Measurements from ENCODE around the gene PLEKHA8. TPM values are rescaled to one million over a fixed set of nuclear protein-coding genes. Genes with fewer than 3 reads are reported as not detected.
A peak's percentile ranks its signal among the peaks of the same experiment; 100 is the strongest.

PLEKHA8 gene
- total RNA-seq, 1 donor from 2014 or later: 62.7 TPM

- Histone ChIP-seq H3K36me3 (no peaks in the 10 kb centered on the region), H3K79me2 (ENCODE audit: low read depth) (peaks cover 41% of the 10 kb centered on the region), H3K27ac (no peak overlapping the region), H3K27me3 (no peaks in the 10 kb centered on the region), H3K9me3 (ENCODE audit: low read depth) (no peaks in the 10 kb centered on the region), H3F3A (ENCODE audit: low read depth) (peaks cover 14% of the 10 kb centered on the region), H3K9ac (no peak overlapping the region), H2AFZ (replicated peaks) (peak overlapping the region; percentile 61), H3K4me1 (peaks cover 34% of the 10 kb centered on the region), H3K4me3 (peak overlapping the region; percentile 72), H3K4me2 (peak overlapping the region; percentile 94), H4K20me1 (ENCODE audit: low read depth) (peaks cover 37% of the 10 kb centered on the region)
- DNase-seq (ENCODE audit: low spot score): no peak
- H3K9me3 Mint-ChIP-seq: no peaks in the 10 kb centered on the region
- H3K4me3 Mint-ChIP-seq: peak overlapping the region; percentile 93
- H3K27me3 Mint-ChIP-seq (ENCODE audit: insufficient read depth, low read depth): no peaks in the 10 kb centered on the region
- peaks cover 28% of the 10 kb centered on the region for H3K4me1 Mint-ChIP-seq
- no peak for TF ChIP-seq EZH2phosphoT487 (IDR thresholded peaks at IDR 0.05)
- TF ChIP-seq CTCF (IDR thresholded peaks at IDR 0.05): no peak
- H3K36me3 Mint-ChIP-seq: peaks cover 9% of the 10 kb centered on the region
- H3K27ac Mint-ChIP-seq: no peak overlapping the region
Observed at GRCh38 chr7:30027740-30028215, 434 bp upstream of the PLEKHA8 start.

DNA sequence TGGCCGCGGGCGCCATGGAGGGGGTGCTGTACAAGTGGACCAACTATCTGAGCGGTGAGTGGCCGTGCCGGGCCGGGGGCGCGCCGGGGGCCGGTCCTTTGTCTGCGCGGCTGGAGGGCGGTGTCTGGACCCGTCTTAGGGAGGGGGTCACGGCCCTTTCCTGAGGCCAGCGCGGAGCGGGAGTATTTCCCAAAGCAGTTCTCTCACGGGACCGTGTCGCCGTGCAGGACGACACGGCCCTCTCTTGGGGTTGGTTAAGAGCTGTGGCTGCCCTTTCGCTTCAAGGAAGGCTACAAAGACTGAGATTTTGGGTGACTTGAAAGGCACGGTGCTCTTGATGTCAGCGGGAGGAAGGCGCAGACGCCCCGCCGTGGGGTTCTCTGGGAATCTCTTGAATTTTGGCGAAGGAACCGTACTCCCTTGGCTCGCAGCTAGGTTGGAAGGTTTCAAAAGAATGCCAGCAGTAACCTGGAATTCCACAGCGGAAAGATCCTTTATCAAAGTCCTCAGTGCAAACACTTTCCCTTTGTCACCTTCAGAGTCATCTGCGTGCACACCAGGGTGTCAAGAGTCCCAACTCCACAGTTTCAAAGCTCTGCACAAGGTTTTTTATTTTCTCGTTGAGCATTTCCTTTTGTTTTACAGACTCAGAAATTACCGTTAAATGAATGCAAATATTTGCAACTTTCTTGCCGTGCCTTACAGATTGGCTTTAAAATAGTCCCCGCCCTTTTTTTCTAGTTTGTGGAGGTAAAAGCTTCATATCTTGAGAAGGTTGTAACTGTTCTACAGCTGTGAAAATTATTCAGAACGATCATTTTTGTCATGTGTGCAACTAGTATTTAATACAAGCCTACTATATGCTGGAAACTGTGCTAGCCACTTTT is 780 bp downstream of the PLEKHA8 start:
- peak overlapping the region; percentile 61 for H2AFZ ChIP-seq (replicated peaks)
- peaks cover 14% of the 10 kb centered on the region for H3F3A ChIP-seq (ENCODE audit: low read depth)
- H3K27me3 ChIP-seq: no peaks in the 10 kb centered on the region
- DNase-seq (ENCODE audit: low spot score): peak; percentile 74
- H3K4me2 ChIP-seq: peak overlapping the region; percentile 94
- H3K4me1 Mint-ChIP-seq: peaks cover 22% of the 10 kb centered on the region
- no peaks in the 10 kb centered on the region for H3K36me3 ChIP-seq
- H3K4me3 ChIP-seq: peak overlapping the region; percentile 72
- no peaks in the 10 kb centered on the region for H3K9me3 Mint-ChIP-seq
- H3K9me3 ChIP-seq (ENCODE audit: low read depth): no peaks in the 10 kb centered on the region
- no peaks in the 10 kb centered on the region for H3K27me3 Mint-ChIP-seq (ENCODE audit: insufficient read depth, low read depth)
- H3K36me3 Mint-ChIP-seq: peaks cover 5% of the 10 kb centered on the region
- H3K4me1 ChIP-seq: peaks cover 34% of the 10 kb centered on the region
- H3K27ac ChIP-seq: peak overlapping the region; percentile 29
- peaks cover 53% of the 10 kb centered on the region for H3K79me2 ChIP-seq (ENCODE audit: low read depth)
- H3K27ac Mint-ChIP-seq: peak overlapping the region; percentile 88
- H3K9ac ChIP-seq: peak overlapping the region; percentile 42
- H4K20me1 ChIP-seq (ENCODE audit: low read depth): peaks cover 44% of the 10 kb centered on the region
- H3K4me3 Mint-ChIP-seq: no peak overlapping the region
- TF ChIP-seq CTCF (IDR thresholded peaks at IDR 0.05): no peak
- TF ChIP-seq EZH2 (IDR thresholded peaks at IDR 0.05): no peak
- no peak for TF ChIP-seq EZH2phosphoT487 (IDR thresholded peaks at IDR 0.05)

DNA sequence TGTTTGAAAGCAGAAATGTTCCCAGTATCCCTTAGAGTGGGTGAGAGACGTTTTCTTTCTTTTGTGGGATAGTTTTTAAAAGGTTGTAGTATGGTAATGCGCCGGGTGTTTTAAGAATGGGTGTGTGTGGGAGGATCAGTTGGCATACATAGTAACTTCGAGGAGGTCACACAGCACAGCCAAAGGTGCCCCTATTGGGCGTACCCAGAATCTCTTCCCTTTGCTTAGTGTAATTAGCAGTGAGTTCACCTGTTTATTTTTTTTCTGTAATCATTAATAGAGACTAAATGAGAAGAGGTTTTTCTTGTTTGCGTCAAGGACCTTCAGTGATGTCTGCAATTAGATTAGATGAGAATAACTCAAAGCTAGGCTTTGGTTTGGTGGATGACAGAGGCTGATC is 1.5 kb downstream of the PLEKHA8 start:
- peaks cover 14% of the 10 kb centered on the region for H3F3A ChIP-seq (ENCODE audit: low read depth)
- H3K27ac Mint-ChIP-seq: peak overlapping the region; percentile 35
- no peaks in the 10 kb centered on the region for H3K9me3 ChIP-seq (ENCODE audit: low read depth)
- no peak overlapping the region for H3K27ac ChIP-seq
- no peak overlapping the region for H3K4me3 Mint-ChIP-seq
- H4K20me1 ChIP-seq (ENCODE audit: low read depth): peaks cover 48% of the 10 kb centered on the region
- H3K27me3 Mint-ChIP-seq (ENCODE audit: insufficient read depth, low read depth): no peaks in the 10 kb centered on the region
- peaks cover 9% of the 10 kb centered on the region for H3K36me3 Mint-ChIP-seq
- peak overlapping the region; percentile 42 for H3K9ac ChIP-seq
- H3K79me2 ChIP-seq (ENCODE audit: low read depth): peaks cover 60% of the 10 kb centered on the region
- peaks cover 20% of the 10 kb centered on the region for H3K4me1 Mint-ChIP-seq
- peaks cover 2% of the 10 kb centered on the region for H3K36me3 ChIP-seq
- no peaks in the 10 kb centered on the region for H3K27me3 ChIP-seq
- no peak overlapping the region for H2AFZ ChIP-seq (replicated peaks)
- H3K4me3 ChIP-seq: peak overlapping the region; percentile 72
- H3K4me2 ChIP-seq: peak overlapping the region; percentile 94
- no peaks in the 10 kb centered on the region for H3K9me3 Mint-ChIP-seq
- peak; percentile 23 for DNase-seq (ENCODE audit: low spot score)
- TF ChIP-seq CTCF (IDR thresholded peaks at IDR 0.05) (no peak), EZH2 (IDR thresholded peaks at IDR 0.05) (no peak), EZH2phosphoT487 (IDR thresholded peaks at IDR 0.05) (no peak)
- peaks cover 34% of the 10 kb centered on the region for H3K4me1 ChIP-seq
